H1 (cell line): ENCODE results near the gene KCNIP2. TPM values are rescaled to one million over a fixed set of nuclear protein-coding genes. Genes with fewer than 3 reads are reported as not detected.
A peak's percentile ranks its signal among the peaks of the same experiment; 100 is the strongest.

Source experiments
- polyA plus RNA-seq, 7 experiments: library from polyadenylated mRNA; depleted of rRNA in 3 of 7; stranded (reverse) in 5 of 7; unstranded in 2 of 7; fragments of >200 nt in 5 of 7; fragments of 200-250 nt in 2 of 7; gene quantifications; 1 replicate in 5 of 7; 2 replicates in 1 of 7; 4 replicates in 1 of 7; pipeline versions ENCODE4 v1.2.1 to v1.2.3, GENCODE V29; 2011 to 2013; ENCODE audit warnings: missing spikeins in 2 of 7, mixed read lengths in 2 of 7
- total RNA-seq: library from RNA; stranded (reverse); fragmentation: NEBNext Ultra II Directional; extraction: Animal tissue kit (Norgen Biotek cat#: 25700); gene quantifications from 2 replicates; pipeline ENCODE4 v1.2.1, GENCODE V29; 2021
- TF ChIP-seq, protein P1 (sequence below): IDR thresholded peaks from 2 replicates; pipeline ENCODE4 v1.6.1; 2012; ENCODE audit warnings: inconsistent platforms

Gene KCNIP2
- total and polyA plus RNA-seq, 2 of the 8 experiments (the other 6 are each of a cell fraction or from before 2014, with no cell fraction given) = 2.7 to 6.0 TPM

- TF ChIP-seq, protein P1, sequence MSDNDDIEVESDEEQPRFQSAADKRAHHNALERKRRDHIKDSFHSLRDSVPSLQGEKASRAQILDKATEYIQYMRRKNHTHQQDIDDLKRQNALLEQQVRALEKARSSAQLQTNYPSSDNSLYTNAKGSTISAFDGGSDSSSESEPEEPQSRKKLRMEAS = peak; percentile 54; the same call in 1 of the 2 replicates
Measured at GRCh38 chr10:101843032-101844021, at the start of gene KCNIP2 (continued).
